PC-3 (cell line): ENCODE measurements around the gene NPLOC4.

ENCODE experiments used
- CTCF ChIP-seq: fragments of 300-600 bp; sonication (generic); conservative IDR thresholded peaks from 2 replicates; pipeline ENCODE4 v1.5.1; 2017; ENCODE audit warnings: antibody characterized with exemption, low read depth, mild to moderate bottlenecking, low read length
- EZH2phosphoT487 ChIP-seq: fragments of 300-600 bp; sonication (generic); IDR thresholded peaks from 2 replicates; pipeline ENCODE4 v1.6.1; 2018; ENCODE audit warnings: mild to moderate bottlenecking, antibody characterized with exemption, low read length, borderline replicate concordance

GRCh38 chr17:81621494-81622130, 15.3 kb downstream of the NPLOC4 start:
- TF ChIP-seq CTCF (no peak), EZH2phosphoT487 (no peak)
